Upper lobe of left lung (tissue), 4 donors: Measurements from ENCODE around the gene VASP.

Source experiments
- CTCF ChIP-seq, 6 experiments: fragments of 450-650 bp in 4 of 6; fragments of 200-600 bp in 2 of 6; sonication (generic) in 2 of 6; IDR thresholded peaks; one replicate each; pipeline ENCODE4 v1.5.1; 2016 to 2019; ENCODE audit warnings: antibody characterized with exemption in 6 of 6
- POLR2A ChIP-seq, 4 donors: fragments of 450-650 bp; IDR thresholded peaks; one replicate each; pipeline ENCODE4 v1.5.1; 2016 to 2017; ENCODE audit warnings: antibody characterized with exemption in 4 of 4, mild to moderate bottlenecking in 2 of 4
- POLR2AphosphoS5 ChIP-seq, 2 donors: sonication (generic); formaldehyde crosslinking; IDR thresholded peaks; one replicate each; pipeline ENCODE4 v1.5.1; 2017; ENCODE audit warnings: antibody characterized with exemption in 2 of 2

GRCh38 chr19:45517238-45517637, 10.0 kb downstream of the VASP start:
- TF ChIP-seq CTCF (IDR thresholded peaks at IDR 0.05), result no peak
- TF ChIP-seq POLR2AphosphoS5 (IDR thresholded peaks at IDR 0.05), result no peak
- no peak for TF ChIP-seq POLR2A (IDR thresholded peaks at IDR 0.05)
